Measurements from ENCODE around the gene ADH6. TPM values are rescaled to one million over a fixed set of nuclear protein-coding genes. Genes with fewer than 3 reads are reported as not detected.
"Not testable (repeated sequence)": the region's sequence is repeated elsewhere in the genome, so short reads cannot be mapped to it uniquely, and the experiment has no call there.

Gene ADH6
- total RNA-seq, 1 donor from 2014 or later: 5.2 TPM

DNA sequence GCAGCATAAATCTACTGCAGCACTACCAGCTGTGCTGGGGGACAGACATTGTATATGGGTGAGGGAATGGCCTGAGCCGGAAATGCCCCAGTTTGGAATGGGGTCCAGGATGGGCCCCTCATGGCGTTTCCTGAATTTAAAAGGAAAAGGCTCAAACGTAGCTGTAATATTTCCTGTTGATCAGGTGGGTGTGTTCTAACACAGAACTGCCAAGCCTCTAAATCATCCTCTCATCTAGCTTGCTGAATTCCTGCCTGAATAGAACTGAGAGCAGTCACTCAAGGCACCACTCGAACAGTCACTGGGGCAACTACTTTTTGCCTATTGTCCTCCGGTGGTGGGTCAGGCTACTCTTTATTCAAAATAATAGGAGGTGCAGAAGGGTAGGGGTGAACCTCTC lies 28.7 kb downstream of the ADH6 start:
- Mint-ChIP-seq H3K36me3 (peaks cover 6% of the 10 kb centered on the region), H3K4me3 (no peak overlapping the region), H3K27ac (no peak overlapping the region), H3K9me3 (peaks cover 7% of the 10 kb centered on the region), H3K27me3 (no peaks in the 10 kb centered on the region), H3K4me1 (ENCODE audit: unreplicated experiment) (no peaks in the 10 kb centered on the region)
- no peak for DNase-seq (ENCODE audit: extremely low spot score, unreplicated experiment)
- TF ChIP-seq, protein P1, sequence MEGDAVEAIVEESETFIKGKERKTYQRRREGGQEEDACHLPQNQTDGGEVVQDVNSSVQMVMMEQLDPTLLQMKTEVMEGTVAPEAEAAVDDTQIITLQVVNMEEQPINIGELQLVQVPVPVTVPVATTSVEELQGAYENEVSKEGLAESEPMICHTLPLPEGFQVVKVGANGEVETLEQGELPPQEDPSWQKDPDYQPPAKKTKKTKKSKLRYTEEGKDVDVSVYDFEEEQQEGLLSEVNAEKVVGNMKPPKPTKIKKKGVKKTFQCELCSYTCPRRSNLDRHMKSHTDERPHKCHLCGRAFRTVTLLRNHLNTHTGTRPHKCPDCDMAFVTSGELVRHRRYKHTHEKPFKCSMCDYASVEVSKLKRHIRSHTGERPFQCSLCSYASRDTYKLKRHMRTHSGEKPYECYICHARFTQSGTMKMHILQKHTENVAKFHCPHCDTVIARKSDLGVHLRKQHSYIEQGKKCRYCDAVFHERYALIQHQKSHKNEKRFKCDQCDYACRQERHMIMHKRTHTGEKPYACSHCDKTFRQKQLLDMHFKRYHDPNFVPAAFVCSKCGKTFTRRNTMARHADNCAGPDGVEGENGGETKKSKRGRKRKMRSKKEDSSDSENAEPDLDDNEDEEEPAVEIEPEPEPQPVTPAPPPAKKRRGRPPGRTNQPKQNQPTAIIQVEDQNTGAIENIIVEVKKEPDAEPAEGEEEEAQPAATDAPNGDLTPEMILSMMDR (conservative IDR thresholded peaks at IDR 0.05): no peak

DNA sequence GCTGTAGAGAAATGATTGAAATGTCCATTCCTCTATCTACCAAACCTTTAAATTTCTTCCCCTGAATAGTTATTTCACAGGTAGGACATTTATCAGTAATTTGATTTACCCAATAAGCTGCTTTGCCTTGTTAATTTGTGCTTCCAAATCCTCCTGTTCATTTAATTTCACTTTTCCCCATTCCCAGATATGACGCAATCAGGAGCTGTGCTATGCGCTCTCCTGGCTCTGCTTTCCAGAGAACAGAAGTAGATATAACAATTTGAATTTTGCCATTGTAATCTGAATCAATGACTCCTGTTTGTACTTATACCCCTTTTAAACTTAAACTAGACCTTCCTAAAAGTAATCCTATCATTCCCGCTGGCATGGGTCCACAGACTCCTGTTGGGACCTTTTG lies 29.1 kb downstream of the ADH6 start:
- H3K4me3 Mint-ChIP-seq; H3K27me3 Mint-ChIP-seq; H3K4me1 Mint-ChIP-seq (ENCODE audit: unreplicated experiment); H3K27ac Mint-ChIP-seq; DNase-seq (ENCODE audit: extremely low spot score, unreplicated experiment); H3K36me3 Mint-ChIP-seq: not testable (repeated sequence)
- peaks cover 10% of the 10 kb centered on the region for H3K9me3 Mint-ChIP-seq

DNA sequence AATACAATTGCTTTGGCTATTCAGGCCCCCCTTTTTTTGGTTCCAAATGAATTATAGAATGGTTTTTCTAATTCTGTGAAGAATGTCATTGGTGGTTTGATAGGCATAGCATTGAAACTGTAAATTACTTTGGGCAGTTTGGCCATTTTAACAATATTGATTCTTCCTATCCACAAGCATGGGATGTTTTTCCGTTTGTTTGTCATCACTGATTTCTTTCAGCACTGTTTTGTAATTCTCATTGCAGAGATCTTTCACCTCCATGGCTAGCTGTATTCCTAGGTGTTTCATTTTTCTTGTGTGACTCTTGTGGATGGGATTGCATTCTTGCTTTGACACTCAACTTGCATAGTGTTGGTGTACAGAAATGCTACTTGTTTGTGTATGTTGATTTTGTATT lies 33.0 kb downstream of the ADH6 start:
- no peak overlapping the region for H3K27ac Mint-ChIP-seq
- peaks cover 6% of the 10 kb centered on the region for H3K36me3 Mint-ChIP-seq
- no peaks in the 10 kb centered on the region for H3K27me3 Mint-ChIP-seq
- DNase-seq (ENCODE audit: extremely low spot score, unreplicated experiment): no peak
- TF ChIP-seq, protein P1 (conservative IDR thresholded peaks at IDR 0.05): no peak
- H3K9me3 Mint-ChIP-seq: peaks cover 14% of the 10 kb centered on the region
- no peaks in the 10 kb centered on the region for H3K4me1 Mint-ChIP-seq (ENCODE audit: unreplicated experiment)
- no peak overlapping the region for H3K4me3 Mint-ChIP-seq

DNA sequence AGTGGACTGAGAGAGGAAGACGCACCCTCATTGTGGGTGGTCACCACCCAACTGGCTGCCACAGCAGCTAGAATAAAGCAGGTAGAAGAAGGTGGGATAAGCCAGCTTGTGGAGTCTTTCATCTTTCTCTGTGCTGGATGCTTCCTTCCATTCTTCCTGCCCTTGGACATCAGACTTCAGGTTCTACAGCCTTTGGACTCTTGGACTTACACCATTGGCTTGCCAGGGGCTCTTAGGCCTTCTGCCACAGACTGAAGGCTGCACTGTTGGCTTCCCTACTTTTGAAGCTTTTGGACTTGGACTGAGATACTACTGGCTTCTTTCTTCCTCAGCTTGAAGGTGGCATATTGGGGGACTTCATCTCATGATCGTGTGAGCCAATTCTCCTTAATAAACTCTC lies 33.5 kb downstream of the ADH6 start:
- DNase-seq (ENCODE audit: extremely low spot score, unreplicated experiment): no peak
- H3K36me3 Mint-ChIP-seq: peaks cover 6% of the 10 kb centered on the region
- no peaks in the 10 kb centered on the region for H3K4me1 Mint-ChIP-seq (ENCODE audit: unreplicated experiment)
- no peak overlapping the region for H3K27ac Mint-ChIP-seq
- no peaks in the 10 kb centered on the region for H3K27me3 Mint-ChIP-seq
- peaks cover 11% of the 10 kb centered on the region for H3K9me3 Mint-ChIP-seq
- TF ChIP-seq, protein P1 (conservative IDR thresholded peaks at IDR 0.05): no peak
- no peak overlapping the region for H3K4me3 Mint-ChIP-seq

DNA sequence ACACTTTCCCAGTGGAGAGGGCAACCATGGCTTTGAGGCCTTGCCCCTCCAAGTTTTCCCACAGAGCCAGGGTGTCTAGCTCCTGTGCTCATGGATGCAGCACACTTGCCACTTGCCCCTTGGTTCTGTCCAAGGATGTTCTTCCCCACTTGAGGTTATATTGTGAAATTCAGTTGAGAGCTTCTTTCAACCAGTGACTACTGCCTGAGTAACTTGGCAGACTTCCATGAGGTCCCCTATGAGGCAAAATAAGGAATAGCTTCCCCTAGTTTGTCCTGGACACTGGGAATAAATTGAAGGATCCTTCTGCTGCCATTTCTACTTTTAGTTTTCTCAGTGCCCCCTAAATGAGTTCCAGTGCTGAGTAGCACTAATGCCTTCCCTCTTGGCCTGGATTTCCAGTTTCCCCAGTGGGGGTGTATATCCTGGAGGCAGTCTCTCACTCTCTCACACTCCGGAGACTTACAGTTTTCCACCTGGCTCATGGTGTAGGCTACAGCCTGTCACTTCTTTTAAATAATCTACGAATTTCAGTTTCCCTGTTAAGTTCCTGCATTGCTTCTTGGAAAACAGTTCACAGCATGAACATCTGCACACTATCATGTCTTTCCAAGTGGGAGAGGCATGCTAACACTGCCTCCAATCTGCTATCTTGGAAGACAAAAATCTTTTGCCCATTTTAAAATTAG lies 38.5 kb downstream of the ADH6 start:
- no peak overlapping the region for H3K27ac Mint-ChIP-seq
- peaks cover 17% of the 10 kb centered on the region for H3K9me3 Mint-ChIP-seq
- no peak overlapping the region for H3K4me3 Mint-ChIP-seq

DNA sequence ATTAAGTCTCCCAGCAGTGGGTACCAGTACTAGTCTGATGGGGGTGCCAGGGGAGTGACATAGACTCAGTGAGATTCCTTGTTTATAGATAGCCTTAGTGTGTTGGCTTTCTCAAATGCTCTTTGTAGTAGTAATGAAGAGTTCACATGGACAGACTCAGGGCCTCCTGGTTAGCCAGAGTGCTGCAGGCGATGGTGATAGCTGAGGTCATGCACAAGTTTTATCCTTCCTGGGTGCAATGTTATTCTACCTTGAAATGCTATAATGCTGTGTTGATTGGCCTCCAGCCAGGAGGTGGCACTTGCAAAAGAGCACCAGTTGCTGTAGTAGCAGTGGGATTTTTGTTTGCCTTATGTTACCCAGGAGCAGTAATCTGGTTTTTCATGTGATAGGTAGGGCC lies 39.4 kb downstream of the ADH6 start:
- Mint-ChIP-seq H3K4me1 (ENCODE audit: unreplicated experiment) (no peaks in the 10 kb centered on the region), H3K27ac (no peak overlapping the region), H3K4me3 (no peak overlapping the region), H3K27me3 (no peaks in the 10 kb centered on the region), H3K9me3 (peaks cover 12% of the 10 kb centered on the region), H3K36me3 (peaks cover 9% of the 10 kb centered on the region)
- TF ChIP-seq, protein P1 (conservative IDR thresholded peaks at IDR 0.05): no peak
- no peak for DNase-seq (ENCODE audit: extremely low spot score, unreplicated experiment)

More for the DNA sequence above, 38.5 kb downstream of the ADH6 start:
- no peak for DNase-seq (ENCODE audit: extremely low spot score, unreplicated experiment)
- TF ChIP-seq, protein P1 (conservative IDR thresholded peaks at IDR 0.05): no peak
- Mint-ChIP-seq H3K36me3 (peaks cover 9% of the 10 kb centered on the region), H3K4me1 (ENCODE audit: unreplicated experiment) (no peaks in the 10 kb centered on the region), H3K27me3 (no peaks in the 10 kb centered on the region)

All from type B pancreatic cell (in vitro differentiated cells).